HepG2 (cell line): ENCODE measurements around the gene OSER1. TPM values are rescaled to one million over a fixed set of nuclear protein-coding genes. Genes with fewer than 3 reads are reported as not detected.

Source experiments
- ATAC-seq: fragments of 200-7000 bp; cut with Tn5 transposase; 3 replicates; pipeline ENCODE4 v1.9.1; 2020; ENCODE audit warnings: mild to moderate bottlenecking, moderate library complexity
- BruUV-seq: library from RNA; stranded (reverse); fragments of 400-500 nt; replicated peaks from 2 replicates; lab custom pipeline; 2021; lab: Mats Ljungman, UMichigan
- CTCF ChIA-PET: fragments of 300-600 bp; formaldehyde crosslinking; extraction: SDS; loops from one replicate; lab custom pipeline; 2021; ENCODE audit warnings: low total read pairs, inconsistent platforms, low intra/inter-chr PET ratio; lab: Yijun Ruan, JAX
- POLR2A ChIA-PET: fragments of 350-600 bp; sonication (Branson Sonifier 250); formaldehyde crosslinking; loops from one replicate; lab custom pipeline; 2020; ENCODE audit warnings: antibody characterized with exemption, inconsistent platforms; lab: Yijun Ruan, JAX
- DNase-seq: peaks from one replicate; pipeline ENCODE4 v3.0.0-alpha.2; 2015; ENCODE audit warnings: low spot score
- FAIRE-seq: peaks from 3 replicates; lab custom pipeline; 2011; peaks lifted over from hg19 to GRCh38; lab: Jason Lieb, UNC
- H2AFZ ChIP-seq: one replicate; pipeline ENCODE4 v1.6.1; 2011; ENCODE audit warnings: low read length, inconsistent platforms
- H3K27ac ChIP-seq: fragments of 300-600 bp; 3 replicates; pipeline ENCODE4 v1.8.0; 2011; ENCODE audit warnings: mixed run types, mild to moderate bottlenecking, mixed read lengths, low read length, inconsistent platforms; ENCODE audit not compliant: insufficient read depth; ENCODE audit errors: extremely low read length
- H3K27me3 ChIP-seq, 2 experiments: fragments of 200-600 bp in 1 of 2; 2 replicates in 1 of 2; 3 replicates in 1 of 2; pipeline versions ENCODE4 v1.6.0 to v1.8.0; 2011; ENCODE audit warnings: low read length in 2 of 2, mild to moderate bottlenecking in 2 of 2, moderate library complexity in 2 of 2, inconsistent platforms in 1 of 2; ENCODE audit not compliant: insufficient read depth in 2 of 2, control insufficient read depth in 1 of 2
- H3K36me3 ChIP-seq, 2 experiments: fragments of 200-600 bp in 1 of 2; replicated peaks in 1 of 2; 2 replicates in 1 of 2; 3 replicates in 1 of 2; pipeline versions ENCODE4 v1.5.1 to v1.8.0; 2011; ENCODE audit warnings: low read length in 2 of 2, inconsistent platforms in 1 of 2; ENCODE audit not compliant: insufficient read depth in 2 of 2, control insufficient read depth in 1 of 2
- H3K4me1 ChIP-seq: 2 replicates; pipeline ENCODE4 v1.5.1; 2012; ENCODE audit warnings: low read length, inconsistent platforms; ENCODE audit not compliant: insufficient read depth
- H3K4me2 ChIP-seq: 2 replicates; pipeline ENCODE4 v1.6.0; 2011; ENCODE audit warnings: low read depth, low read length, inconsistent platforms
- H3K4me3 ChIP-seq, 3 experiments: fragments of 200-600 bp in 1 of 3; sonication (generic), shearing (Covaris generic) in 1 of 3; replicated peaks in 1 of 3; 2 replicates each; pipeline ENCODE4 v1.5.1; 2011 to 2016; ENCODE audit warnings: low read length in 3 of 3, inconsistent platforms in 2 of 3, low read depth in 2 of 3, mild to moderate bottlenecking in 2 of 3, control low read depth in 1 of 3, mixed read lengths in 1 of 3; ENCODE audit not compliant: insufficient read depth in 1 of 3
- H3K79me2 ChIP-seq: one replicate; pipeline ENCODE4 v1.6.1; 2011; ENCODE audit warnings: low read length, inconsistent platforms; ENCODE audit not compliant: insufficient read depth
- H3K9ac ChIP-seq: 2 replicates; pipeline ENCODE4 v1.6.0; 2011; ENCODE audit warnings: mild to moderate bottlenecking, low read depth, low read length, inconsistent platforms; ENCODE audit not compliant: insufficient read depth
- H3K9me3 ChIP-seq: 2 replicates; pipeline ENCODE4 v1.5.1; 2012; ENCODE audit warnings: mild to moderate bottlenecking, low read length
- H4K20me1 ChIP-seq: 2 replicates; pipeline ENCODE4 v1.6.0; 2011; ENCODE audit warnings: inconsistent platforms, mild to moderate bottlenecking, low read length, moderate library complexity; ENCODE audit not compliant: insufficient read depth
- AGO2 ChIP-seq: fragments of 200-400 bp; formaldehyde crosslinking; optimal IDR thresholded peaks from 2 replicates; pipeline ENCODE3; 2017; ENCODE audit warnings: mild to moderate bottlenecking, low read depth, low read length, moderate library complexity
- CEBPG ChIP-seq: IDR thresholded peaks from 2 replicates; pipeline ENCODE4 v1.6.1; 2016
- CENPX ChIP-seq: sonication (generic); formaldehyde crosslinking; IDR thresholded peaks from 2 replicates; pipeline ENCODE4 v1.9.0; 2021; ENCODE audit warnings: mild to moderate bottlenecking, missing genetic modification reagents, moderate library complexity
- CHD2 ChIP-seq: IDR thresholded peaks from 2 replicates; pipeline ENCODE4 v1.6.1; 2011; ENCODE audit warnings: low read depth, low read length, improper control_type of control experiment
- FUBP1 ChIP-seq: sonication (generic); formaldehyde crosslinking; IDR thresholded peaks from 2 replicates; pipeline ENCODE4 v1.5.1; 2020; ENCODE audit warnings: missing genetic modification reagents, mild to moderate bottlenecking, borderline replicate concordance
- GATA4 ChIP-seq: sonication (generic); IDR thresholded peaks from 2 replicates; pipeline ENCODE4 v1.6.1; 2016; ENCODE audit warnings: antibody characterized with exemption, low read depth, borderline replicate concordance
- MATR3 ChIP-seq: sonication (generic); formaldehyde crosslinking; IDR thresholded peaks from 2 replicates; pipeline ENCODE4 v1.4.0; 2020; ENCODE audit warnings: missing genetic modification reagents
- MLXIP ChIP-seq: sonication (generic); formaldehyde crosslinking; IDR thresholded peaks from 2 replicates; pipeline ENCODE4 v1.9.0; 2021; ENCODE audit warnings: missing genetic modification reagents, borderline replicate concordance
- PPARG ChIP-seq: conservative IDR thresholded peaks from 2 replicates; pipeline ENCODE4 v1.6.1; 2016; ENCODE audit warnings: missing biosample characterization, missing genetic modification reagents
- RBAK ChIP-seq: sonication (generic); formaldehyde crosslinking; IDR thresholded peaks from 2 replicates; pipeline ENCODE4 v1.5.1; 2020; ENCODE audit warnings: mild to moderate bottlenecking, missing genetic modification reagents
- TERF1 ChIP-seq: sonication (generic); formaldehyde crosslinking; IDR thresholded peaks from 2 replicates; pipeline ENCODE4 v1.8.0; 2022; ENCODE audit warnings: mild to moderate bottlenecking, missing genetic modification reagents, moderate library complexity
- ZBTB25 ChIP-seq: IDR thresholded peaks from 2 replicates; pipeline ENCODE4 v1.6.1; 2018; ENCODE audit warnings: missing genetic modification reagents
- ZFP36L1 ChIP-seq: sonication (generic); formaldehyde crosslinking; IDR thresholded peaks from 2 replicates; pipeline ENCODE4 v1.8.0; 2022; ENCODE audit warnings: mild to moderate bottlenecking, missing genetic modification reagents, moderate library complexity
- ZIK1 ChIP-seq: sonication (generic); formaldehyde crosslinking; IDR thresholded peaks from 2 replicates; pipeline ENCODE4 v1.5.0; 2020; ENCODE audit warnings: mild to moderate bottlenecking, low read depth, missing genetic modification reagents, borderline replicate concordance
- ZNF354B ChIP-seq: sonication (generic); formaldehyde crosslinking; IDR thresholded peaks from 2 replicates; pipeline ENCODE4 v1.8.0; 2022; ENCODE audit warnings: mild to moderate bottlenecking, missing genetic modification reagents
- ZNF451 ChIP-seq: sonication (generic); formaldehyde crosslinking; IDR thresholded peaks from 2 replicates; pipeline ENCODE4 v1.5.0; 2020; ENCODE audit warnings: mild to moderate bottlenecking, missing genetic modification reagents
- ZNF570 ChIP-seq: sonication (generic); formaldehyde crosslinking; IDR thresholded peaks from 2 replicates; pipeline ENCODE4 v1.4.0; 2020; ENCODE audit warnings: mild to moderate bottlenecking, missing genetic modification reagents, borderline replicate concordance
- ZNF747 ChIP-seq: sonication (generic); formaldehyde crosslinking; IDR thresholded peaks from 2 replicates; pipeline ENCODE4 v1.8.1; 2023; ENCODE audit warnings: missing genetic modification reagents, mild to moderate bottlenecking, borderline replicate concordance
- ZNF782 ChIP-seq: sonication (generic); formaldehyde crosslinking; IDR thresholded peaks from 2 replicates; pipeline ENCODE4 v1.4.0; 2020; ENCODE audit warnings: missing genetic modification reagents, mild to moderate bottlenecking, borderline replicate concordance
- WGBS: methylation state at CpG from one replicate; pipeline ENCODE4 v1.1.6; 2017; ENCODE audit warnings: low lambda C conversion rate; 5-methylcytosine and 5-hydroxymethylcytosine counted together
- in situ Hi-C: cut with HindIII; loops from 2 replicates; pipeline ENCODE4 v1.10.0; 2017; ENCODE audit warnings: low pct_unique_long_range_greater_than_20kb; ENCODE audit not compliant: extremely low pct_ligation_motif_present
- intact Hi-C: fragments of 100-400 bp; cut with micrococcal nuclease; formaldehyde crosslinking; loops from one replicate; pipeline ENCODE4 v1.10.0; 2022; ENCODE audit not compliant: unreplicated experiment
- polyA plus RNA-seq, 8 experiments: library from polyadenylated mRNA; depleted of rRNA in 3 of 8; stranded (reverse) in 7 of 8; unstranded in 1 of 8; fragments of >200 nt; fragmentation: Illumina TruSeq in 4 of 8; extraction: Trizol in 4 of 8; gene quantifications; 2 replicates each; pipeline versions ENCODE4 v1.2.1 to v1.2.3, GENCODE V29; 2011 to 2016; ENCODE audit warnings: low read depth in 4 of 8, missing spikeins in 1 of 8, mixed read lengths in 1 of 8; ENCODE audit not compliant: insufficient read depth in 1 of 8
- total RNA-seq, 5 experiments: library from RNA; depleted of rRNA; stranded (reverse); fragments of >200 nt; fragmentation: Illumina TruSeq; extraction: Trizol; gene quantifications; 2 replicates each; pipeline ENCODE4 v1.2.3, GENCODE V29; 2016; ENCODE audit warnings: low read depth in 1 of 5

Gene OSER1
- total and polyA plus RNA-seq, 2 of the 13 experiments (the other 11 are each of a cell fraction or from before 2014, with no cell fraction given): 71.2 to 71.5 TPM

DNA sequence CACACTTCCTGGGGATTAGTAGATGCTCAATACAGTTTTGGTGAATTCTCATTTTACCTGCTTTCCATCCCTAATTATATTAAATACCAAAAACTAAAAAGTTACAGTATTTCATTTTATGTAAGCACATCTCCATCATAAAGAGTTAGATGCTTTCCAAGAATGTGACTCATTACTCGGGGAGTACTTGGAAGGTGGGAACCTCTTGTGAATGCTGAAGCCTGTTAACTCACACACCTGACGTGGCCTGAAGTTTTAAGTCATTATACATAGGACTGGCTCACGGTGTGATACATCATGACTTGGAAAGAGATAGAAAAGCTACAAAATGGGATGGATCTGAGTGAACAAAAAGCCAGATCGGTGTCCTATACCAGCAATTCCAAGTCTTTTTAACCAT is 2.2 kb upstream of the OSER1 start:
- CTCF ChIA-PET: interaction anchor here (3.2 kb wide), 1 partner anchor 259 kb away, joined by 30 read pairs; no protein-coding TSS in a partner anchor
- no peaks in the 10 kb centered on the region for H3K9me3 ChIP-seq
- peaks cover 26% of the 10 kb centered on the region for H4K20me1 ChIP-seq
- no TSS peak for BruUV-seq
- no peaks in the 10 kb centered on the region; a peak in 1 of 5 replicates for H3K27me3 ChIP-seq
- WGBS: 86% methylated on average over 4 of the region's 4 CpGs
- DNase-seq (no peak), FAIRE-seq (no peak), ATAC-seq (no peak)
- peaks cover 36% of the 10 kb centered on the region for H3K79me2 ChIP-seq
- no peaks in the 10 kb centered on the region for H3K36me3 ChIP-seq
- no peak overlapping the region for H3K27ac ChIP-seq
- no peak overlapping the region for H3K9ac ChIP-seq
- H3K4me2 ChIP-seq: peak overlapping the region; percentile 85
- POLR2A ChIA-PET: interaction anchor here (1.0 to 1.4 kb wide), 2 partner anchors 89 to 263 kb away, joined by 4 to 5 read pairs; partner anchors contain the start of gene TTPAL
- H3K4me1 ChIP-seq: peaks cover 51% of the 10 kb centered on the region
- intact Hi-C loops: loop anchor here (10.0 kb wide), 2 partner anchors 472 to 672 kb away; partner anchors contain the start of gene YWHAB
- in situ Hi-C loops: no loop called here
- H2AFZ ChIP-seq: no peak overlapping the region
- no peak overlapping the region for H3K4me3 ChIP-seq
- no peak for TF ChIP-seq GATA4
- no peak for TF ChIP-seq PPARG (CRISPR knock-in tag)
- no peak for TF ChIP-seq FUBP1 (CRISPR knock-in tag)
- TF ChIP-seq ZNF782: no peak
- no peak for TF ChIP-seq ZFP36L1 (CRISPR knock-in tag)
- TF ChIP-seq ZBTB25 (CRISPR knock-in tag): no peak
- TF ChIP-seq ZNF354B: no peak
- no peak for TF ChIP-seq MATR3 (CRISPR knock-in tag)
- no peak for TF ChIP-seq ZNF451 (CRISPR knock-in tag)
- TF ChIP-seq CHD2: no peak
- TF ChIP-seq TERF1 (CRISPR knock-in tag): no peak
- no peak for TF ChIP-seq CEBPG (CRISPR knock-in tag)
- no peak for TF ChIP-seq MLXIP (CRISPR knock-in tag)
- no peak for TF ChIP-seq ZIK1 (CRISPR knock-in tag)
- no peak for TF ChIP-seq ZNF570 (CRISPR knock-in tag)
- no peak for TF ChIP-seq AGO2
- no peak for TF ChIP-seq RBAK (CRISPR knock-in tag)
- TF ChIP-seq CENPX (CRISPR knock-in tag): no peak
- TF ChIP-seq ZNF747 (CRISPR knock-in tag): no peak
